SIG-M5 treated with dmso at 0.1 percent for 504 hours (cell line): ENCODE results near the gene PKD1.

Source experiments
- DNase-seq: peaks from one replicate; lab custom pipeline; 2025; ENCODE audit not compliant: unreplicated experiment; lab: John Stamatoyannopoulos, UW

Gene PKD1

DNA sequence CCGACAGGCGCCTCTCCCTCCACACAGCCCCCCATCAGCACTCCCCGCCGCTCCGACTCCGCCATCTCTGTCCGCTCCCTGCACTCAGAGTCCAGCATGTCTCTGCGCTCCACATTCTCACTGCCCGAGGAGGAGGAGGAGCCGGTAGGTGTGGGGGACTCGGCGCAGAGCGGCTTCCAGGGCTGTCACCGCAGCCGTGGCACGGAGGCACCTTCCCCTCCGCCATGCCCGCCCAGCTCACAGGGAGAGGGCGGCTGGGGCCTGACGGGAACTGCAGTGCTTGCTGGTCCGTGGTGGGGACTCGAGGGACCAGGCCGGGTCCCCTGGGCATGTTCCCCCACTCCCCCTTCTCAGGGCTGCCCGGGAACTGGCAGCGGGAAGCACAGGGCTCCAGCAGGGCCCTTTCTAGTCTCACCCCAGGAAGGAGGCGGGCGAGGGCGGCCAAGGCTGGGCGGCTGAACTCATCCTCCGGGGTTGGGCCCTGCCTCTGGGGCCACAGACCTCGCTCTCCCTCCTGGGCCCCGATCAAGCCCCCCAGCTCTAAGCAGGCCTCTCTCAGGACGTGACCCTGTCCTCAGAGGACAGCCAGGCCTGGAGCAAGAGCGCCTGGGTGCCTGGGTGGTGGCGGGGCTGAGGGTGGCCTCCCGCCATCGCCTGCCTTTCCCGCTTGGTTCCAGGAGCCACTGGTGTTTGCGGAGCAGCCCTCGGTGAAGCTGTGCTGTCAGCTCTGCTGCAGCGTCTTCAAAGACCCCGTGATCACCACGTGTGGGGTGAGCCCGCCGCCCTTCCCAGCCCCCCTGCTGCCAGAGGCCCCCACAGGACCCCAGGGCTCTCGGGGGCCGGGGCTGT, 35.1 kb upstream of the PKD1 start:
- no peak for DNase-seq

DNA sequence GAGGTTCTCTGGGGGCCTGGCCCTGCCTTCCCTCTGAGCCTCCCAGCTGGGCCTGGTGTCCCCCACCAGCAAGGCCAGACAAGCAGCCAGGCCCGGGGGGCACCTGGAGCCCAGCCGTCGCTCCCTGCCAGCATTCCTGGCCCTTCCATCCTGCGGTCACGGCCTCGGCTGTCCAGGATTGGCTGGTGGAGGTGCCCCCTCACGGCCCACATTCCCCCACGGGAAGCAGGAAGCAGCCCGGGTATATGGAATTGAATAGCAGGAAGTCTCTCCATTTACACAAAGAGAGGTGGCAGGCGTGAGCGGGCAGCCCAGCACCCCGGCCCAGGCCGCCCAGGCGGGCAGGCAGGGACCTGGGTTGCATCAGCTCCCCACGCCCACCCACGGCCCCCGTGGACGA, 34.4 kb upstream of the PKD1 start:
- DNase-seq = no peak

- DNase-seq = no peak
These were observed 31.5 kb upstream of the PKD1 start for GRCh38 chr16:2167068-2167638.

GRCh38 chr16:2166263-2167067, 30.8 kb upstream of the PKD1 start:
- no peak for DNase-seq

GRCh38 chr16:2165861-2166260, 30.2 kb upstream of the PKD1 start:
- DNase-seq = no peak

- no peak for DNase-seq
These were observed 27.6 kb upstream of the PKD1 start for GRCh38 chr16:2163211-2163881.

DNA sequence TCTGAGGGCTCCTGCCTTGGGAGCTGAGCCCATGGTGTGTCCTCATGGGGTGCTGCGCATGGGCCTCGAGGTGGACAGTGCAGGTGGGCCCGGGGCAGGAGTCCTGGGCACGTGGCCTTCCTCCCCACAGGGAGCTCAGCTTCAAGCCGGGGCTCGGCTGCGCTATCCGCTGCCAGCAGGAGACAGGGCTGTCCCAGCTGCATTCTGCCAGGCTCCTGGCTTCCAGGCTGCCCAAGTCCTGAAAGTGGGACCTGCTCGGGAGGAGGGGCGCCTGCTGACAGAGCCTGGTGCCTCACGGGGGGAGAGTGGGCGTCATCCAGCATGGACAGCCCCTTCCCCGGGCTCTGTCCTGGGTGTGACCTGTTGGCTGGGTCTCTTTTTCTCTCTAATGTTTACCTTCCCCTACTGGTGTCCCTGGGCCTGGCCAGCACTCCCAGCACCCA, 27.0 kb upstream of the PKD1 start:
- DNase-seq = no peak

DNA sequence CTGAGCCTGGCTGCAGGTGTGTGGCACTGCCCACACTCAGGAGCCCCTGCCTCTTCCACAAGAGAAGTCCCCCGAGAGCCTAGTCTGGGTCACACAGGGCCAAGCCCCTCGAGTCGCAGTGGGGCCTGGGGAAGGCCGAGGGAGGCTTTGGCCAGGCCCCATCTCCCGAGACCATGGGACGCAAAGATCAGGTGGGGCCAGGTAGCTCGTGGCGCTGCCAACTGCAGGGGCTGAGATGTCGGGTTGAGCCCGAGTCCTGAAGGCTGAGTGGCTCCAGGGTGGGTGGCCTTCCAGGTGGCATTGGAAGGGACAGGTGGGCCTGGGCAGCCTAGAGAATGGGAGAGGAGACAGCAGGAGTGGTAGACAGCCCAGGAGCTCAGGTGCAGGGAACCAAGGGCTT, 26.2 kb upstream of the PKD1 start:
- no peak for DNase-seq

DNA sequence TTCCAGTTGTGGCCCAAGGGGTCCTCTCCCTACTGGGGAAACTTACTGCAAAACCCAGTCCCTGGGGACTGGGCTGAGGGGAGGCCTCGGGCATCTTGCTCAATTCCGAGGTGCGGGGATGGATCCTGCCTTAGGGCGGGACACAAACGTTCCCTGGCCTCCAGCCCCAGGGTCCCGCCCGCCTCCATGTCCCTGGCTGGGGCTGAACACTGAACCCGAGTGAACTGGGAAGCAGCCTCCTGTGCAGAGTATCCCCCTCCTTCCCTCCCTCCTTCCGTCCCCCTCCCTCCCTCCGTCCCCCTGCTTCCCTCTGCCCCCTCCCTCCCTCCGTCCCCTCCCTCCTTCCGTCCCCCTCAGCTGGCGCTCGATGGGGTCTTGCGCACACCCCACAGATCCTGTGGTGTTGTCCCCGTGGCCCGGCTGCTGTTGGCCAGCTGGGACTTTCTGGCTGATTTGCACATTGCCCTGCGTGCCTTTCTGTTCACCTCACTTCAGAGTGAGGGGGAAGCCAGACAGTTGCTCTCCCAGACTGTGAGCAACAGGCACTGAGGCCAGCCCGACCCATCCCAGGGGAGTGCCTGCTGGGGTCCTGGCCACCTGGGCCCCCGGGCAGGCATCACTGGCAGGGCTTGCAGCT, 25.3 kb upstream of the PKD1 start:
- no peak for DNase-seq

DNA sequence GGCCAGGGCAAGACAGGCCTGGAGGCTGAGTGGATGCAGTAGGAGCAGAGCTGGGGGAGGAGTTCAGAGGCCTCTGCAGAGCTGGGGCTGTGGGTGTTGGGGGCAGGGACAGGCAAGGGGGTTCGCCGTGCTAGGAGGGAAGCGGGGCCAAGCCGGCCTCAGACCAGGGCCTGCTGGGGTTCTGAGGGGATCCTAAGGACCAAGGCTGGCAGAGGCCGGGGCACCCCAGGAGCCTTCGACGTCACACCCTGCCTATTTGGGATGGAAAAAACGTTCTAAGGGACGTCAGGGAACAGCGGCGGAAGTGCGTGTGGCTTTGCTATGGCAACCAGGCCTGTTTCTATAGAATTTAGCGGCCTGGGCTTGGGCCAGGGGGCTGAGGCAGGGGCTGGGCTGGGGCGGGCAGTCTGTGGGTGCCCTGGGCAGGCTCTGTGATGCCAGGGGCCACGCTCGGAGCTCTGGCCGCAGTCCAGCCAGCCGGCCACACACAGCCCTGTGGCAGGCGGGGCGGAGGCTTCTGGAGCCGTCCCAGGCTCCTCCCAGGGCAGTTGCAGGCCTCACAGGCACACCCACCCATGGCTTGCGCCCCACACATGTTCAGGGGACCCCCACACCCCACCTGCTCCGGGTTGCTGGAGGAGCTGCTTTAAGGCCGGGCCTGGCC, 23.6 kb upstream of the PKD1 start:
- DNase-seq = no peak

- DNase-seq = no peak
These were observed 22.6 kb upstream of the PKD1 start for GRCh38 chr16:2158262-2158638.

GRCh38 chr16:2157480-2158261, 22.0 kb upstream of the PKD1 start:
- DNase-seq = no peak

GRCh38 chr16:2156849-2157224, 21.1 kb upstream of the PKD1 start:
- DNase-seq = peak; percentile 8

- peak; percentile 26 for DNase-seq
These were observed 20.5 kb upstream of the PKD1 start for GRCh38 chr16:2155977-2156848.

GRCh38 chr16:2155091-2155950, 19.6 kb upstream of the PKD1 start, which contains the start of gene TRAF7:
TRAF7 (plus strand) TSS chr16:2155782; CDS start chr16:2163921, 8,139 bp downstream.
- peak; percentile 99 for DNase-seq

GRCh38 chr16:2154533-2155090, 18.9 kb upstream of the PKD1 start:
- no peak for DNase-seq
